Hair follicle dermal papilla cell (primary cell): Measurements from ENCODE around the gene ELL2. TPM values are rescaled to one million over a fixed set of nuclear protein-coding genes. Genes with fewer than 3 reads are reported as not detected.

ENCODE experiments used
- total RNA-seq: library from RNA; depleted of rRNA; stranded (reverse); fragments of >200 nt; gene quantifications from 2 replicates; pipeline ENCODE4 v1.2.3, GENCODE V29; 2012

ELL2 gene
- 85.2 and 88.9 TPM in 2 replicates for total RNA-seq

DNA sequence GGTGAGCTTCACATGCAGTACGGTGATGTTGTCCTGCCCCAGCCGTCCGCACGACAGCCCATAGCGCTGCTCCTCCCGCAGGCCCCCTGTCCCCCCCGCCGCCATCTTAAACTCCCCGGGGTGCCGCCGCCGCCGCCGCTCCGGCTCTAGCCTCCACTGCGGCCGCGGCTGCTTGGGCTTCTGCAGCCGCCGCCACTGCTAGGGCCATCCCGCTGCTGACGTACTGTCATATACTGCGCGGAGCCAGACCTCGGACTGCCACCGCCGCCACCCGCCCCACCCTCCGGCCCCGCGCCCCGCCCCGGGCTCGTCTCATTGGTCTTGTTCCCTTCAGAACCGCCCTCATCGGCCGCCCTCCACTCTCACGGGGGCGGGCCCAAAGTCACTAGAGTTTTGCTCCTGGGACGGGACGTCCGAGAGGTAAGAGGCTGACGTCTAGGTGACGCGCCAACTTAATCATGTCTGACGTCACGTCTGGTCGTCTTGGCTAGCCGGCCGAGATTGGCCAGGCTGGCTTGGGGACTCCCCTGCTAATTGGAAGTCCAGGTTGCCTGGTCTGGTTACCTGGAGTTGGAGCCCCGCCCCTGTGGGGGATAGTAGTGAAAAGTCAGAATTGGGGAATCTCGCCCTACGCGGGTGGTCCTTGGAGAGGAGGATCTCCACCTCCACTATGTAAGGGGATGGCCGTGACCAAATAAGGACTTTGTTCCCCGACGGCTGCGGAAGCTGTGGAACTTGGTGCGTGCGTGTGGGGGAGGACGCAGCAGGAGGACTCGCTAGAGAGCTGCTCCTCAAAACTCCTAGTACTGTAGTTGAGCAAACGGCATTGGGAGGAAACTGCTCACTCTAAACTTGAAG is at the start of gene ELL2:
ELL2 (minus strand) TSS at position 235 of the 858 bp plus-strand sequence; CDS start at position 105, 130 bp downstream.

Other genes with a start within 250 kb of the ELL2 start
- gene RHOBTB3, start 230.5 kb downstream of the ELL2 start, total RNA-seq: 309 and 354 TPM in 2 replicates
- gene GLRX, start 139.1 kb downstream of the ELL2 start, total RNA-seq: 22.6 and 33.2 TPM in 2 replicates